Measurements from ENCODE around the gene CAMKK1.
"Not testable (repeated sequence)": the region's sequence is repeated elsewhere in the genome, so short reads cannot be mapped to it uniquely, and the experiment has no call there.

CAMKK1 gene

DNA sequence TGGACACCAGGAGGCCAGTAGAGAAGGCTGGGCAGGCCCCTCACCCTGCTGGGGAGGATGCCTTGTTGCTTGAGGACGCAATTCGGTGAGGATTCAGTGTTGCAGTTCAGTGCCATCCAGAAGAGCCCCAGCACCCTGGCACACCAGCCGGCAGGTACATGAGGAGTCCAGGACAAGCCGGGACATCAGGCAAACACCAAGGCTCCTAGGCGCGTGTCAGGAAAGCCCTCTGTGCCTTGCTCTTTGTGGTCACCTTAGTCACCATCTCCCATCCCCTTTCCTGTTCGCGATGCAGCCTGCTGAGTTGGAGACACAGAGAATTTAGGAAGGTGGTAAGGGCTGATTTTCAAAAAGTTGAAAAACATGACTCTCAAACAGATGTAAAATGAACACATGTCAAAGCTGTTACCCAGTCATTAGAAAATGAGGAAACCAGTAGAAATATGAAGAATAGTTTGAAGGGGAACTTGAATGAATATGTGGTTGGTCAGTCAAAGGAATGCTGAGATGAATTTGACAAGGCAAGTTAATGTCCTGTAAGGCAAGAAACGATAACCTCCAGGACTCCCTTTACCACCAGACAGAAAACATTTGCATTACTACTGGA, 44.5 kb downstream of the CAMKK1 start:
- in situ Hi-C loops (cut with HindIII; ENCODE audit: low sequenced_read_pairs) = no loop called here

DNA sequence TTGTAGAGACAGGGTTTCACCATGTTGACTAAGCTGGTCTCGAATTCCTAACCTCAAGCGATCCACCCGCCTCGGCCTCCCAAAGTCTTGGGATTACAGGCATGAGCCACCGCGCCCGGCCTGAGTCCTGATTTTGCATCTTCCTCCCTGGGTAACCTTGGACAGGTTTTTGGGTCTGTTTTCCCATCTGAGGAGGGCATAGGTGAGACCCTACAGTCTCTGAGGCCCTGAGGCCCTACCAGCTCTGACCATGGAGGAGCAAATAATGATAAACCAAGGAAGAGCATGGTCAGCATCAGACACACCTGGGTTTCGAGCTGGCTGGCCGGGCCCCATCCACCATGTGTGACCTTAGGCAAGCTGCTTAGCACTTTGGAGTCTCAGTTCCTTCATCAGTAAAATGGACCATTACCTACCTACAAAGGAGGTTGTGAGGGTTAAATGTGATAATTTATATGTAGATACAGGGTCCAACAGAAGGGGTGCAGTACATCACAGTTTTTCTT, 45.6 kb downstream of the CAMKK1 start:
- in situ Hi-C loops (cut with HindIII; ENCODE audit: low sequenced_read_pairs) = no loop called here

DNA sequence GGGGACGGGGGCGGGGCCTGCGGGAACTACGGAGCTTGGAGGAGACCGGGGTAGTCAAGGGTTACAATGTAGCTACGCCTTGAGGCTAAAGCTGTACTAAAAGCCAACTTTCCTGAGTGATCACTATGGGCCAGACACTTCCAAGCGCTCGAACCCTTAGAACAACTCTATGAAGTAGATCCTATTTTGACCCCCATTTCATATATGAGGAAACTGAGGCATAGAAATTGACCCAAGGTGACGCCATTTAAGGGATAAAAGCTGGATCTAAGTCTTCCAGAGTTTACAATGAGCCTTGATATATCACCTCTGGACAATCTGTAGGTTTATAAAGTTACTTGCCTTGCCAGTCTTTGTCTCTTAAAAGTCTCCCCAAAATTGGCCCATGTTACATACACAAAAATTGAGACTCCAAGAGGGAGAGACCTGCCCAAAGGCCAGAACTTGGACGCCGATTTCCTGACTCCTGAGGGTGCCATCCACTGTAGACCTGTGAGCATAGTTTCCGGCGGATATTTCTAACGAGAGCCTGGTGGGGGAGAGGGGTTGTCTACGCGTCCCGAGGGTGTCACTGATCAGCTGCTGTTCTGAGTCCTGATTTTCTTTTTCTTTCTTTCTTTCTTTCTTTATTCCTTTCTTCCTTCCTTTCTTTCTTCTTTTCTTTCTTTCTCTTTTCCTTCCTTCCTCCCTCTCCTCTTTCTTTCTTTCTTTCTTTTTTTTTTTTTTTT, 46.3 kb downstream of the CAMKK1 start:
- in situ Hi-C loops (cut with HindIII; ENCODE audit: low sequenced_read_pairs) = no loop called here

DNA sequence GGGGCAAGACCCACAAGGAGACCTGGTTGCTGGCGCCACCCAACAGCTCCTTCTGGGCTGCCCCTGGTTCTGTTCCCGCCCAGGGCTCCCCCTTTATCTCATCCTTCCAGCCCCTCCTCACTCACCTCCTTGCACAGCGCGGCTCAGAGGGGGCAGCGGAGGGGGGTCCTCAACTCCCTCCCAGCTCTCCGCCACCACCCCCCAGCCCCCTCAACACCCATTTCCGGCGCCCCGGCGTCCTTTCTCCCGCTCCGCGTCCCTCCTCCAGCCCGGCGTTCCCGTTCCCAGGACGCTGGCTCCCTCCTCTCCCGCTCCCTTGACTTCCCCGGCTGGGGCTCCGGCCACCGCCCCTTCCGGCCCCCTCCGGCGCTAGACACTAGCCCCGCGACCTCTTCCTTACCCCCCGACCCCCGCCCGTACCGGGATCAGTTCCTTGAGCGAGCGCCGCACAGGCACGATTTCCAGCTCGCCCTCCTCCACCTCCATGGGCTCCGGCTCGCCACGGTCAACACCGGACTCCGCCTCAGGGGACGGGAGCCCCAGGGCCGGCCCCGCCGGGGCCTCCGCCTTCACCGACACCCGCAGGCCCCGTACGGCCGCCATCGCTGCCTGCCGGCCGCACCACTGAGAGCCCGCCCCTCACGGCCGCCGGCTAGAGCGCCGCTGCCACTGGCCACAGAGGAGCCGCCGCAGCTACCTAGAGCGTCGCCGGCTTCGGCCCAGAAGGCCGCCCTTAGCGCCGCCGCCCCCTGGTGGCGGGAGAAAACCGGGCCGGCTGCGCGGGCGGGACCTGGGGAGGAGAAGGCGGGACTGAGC, 47.0 kb downstream of the CAMKK1 start, which contains the start of gene NCBP3:
Gene NCBP3 (minus strand): TSS at position 626 of the 816 bp plus-strand sequence. CDS start 23 bp downstream, at position 603.
- in situ Hi-C loops (cut with HindIII; ENCODE audit: low sequenced_read_pairs) = no loop called here

- in situ Hi-C loops (cut with HindIII; ENCODE audit: low sequenced_read_pairs) = no loop called here
Measured at GRCh38 chr17:3845291-3845620, 47.6 kb downstream of the CAMKK1 start.

- in situ Hi-C loops (cut with HindIII; ENCODE audit: low sequenced_read_pairs) = not testable (repeated sequence)
Measured at GRCh38 chr17:3844556-3844955, 48.3 kb downstream of the CAMKK1 start.

- in situ Hi-C loops (cut with HindIII; ENCODE audit: low sequenced_read_pairs) = no loop called here
Measured at GRCh38 chr17:3843935-3844516, 48.8 kb downstream of the CAMKK1 start.

DNA sequence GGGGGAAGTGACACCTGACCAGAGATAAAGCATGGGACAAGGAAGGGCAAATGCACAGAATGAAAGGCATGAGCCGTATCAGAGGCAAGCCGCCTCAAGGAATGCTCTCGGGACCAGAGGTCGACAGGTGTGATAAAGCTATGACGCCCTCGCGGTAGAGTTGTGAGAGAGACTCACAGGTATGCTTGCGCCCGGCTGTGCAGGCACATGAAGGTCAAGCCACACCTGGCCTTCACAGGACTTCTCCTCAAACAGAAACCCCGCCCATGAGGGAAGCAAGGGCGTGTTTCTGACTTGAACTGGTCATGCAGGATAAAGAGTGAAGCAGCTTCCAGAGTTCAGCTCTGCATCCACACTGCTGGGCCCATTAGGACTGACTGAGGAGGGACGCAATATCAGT, 54.6 kb downstream of the CAMKK1 start:
- in situ Hi-C loops (cut with HindIII; ENCODE audit: low sequenced_read_pairs) = no loop called here

DNA sequence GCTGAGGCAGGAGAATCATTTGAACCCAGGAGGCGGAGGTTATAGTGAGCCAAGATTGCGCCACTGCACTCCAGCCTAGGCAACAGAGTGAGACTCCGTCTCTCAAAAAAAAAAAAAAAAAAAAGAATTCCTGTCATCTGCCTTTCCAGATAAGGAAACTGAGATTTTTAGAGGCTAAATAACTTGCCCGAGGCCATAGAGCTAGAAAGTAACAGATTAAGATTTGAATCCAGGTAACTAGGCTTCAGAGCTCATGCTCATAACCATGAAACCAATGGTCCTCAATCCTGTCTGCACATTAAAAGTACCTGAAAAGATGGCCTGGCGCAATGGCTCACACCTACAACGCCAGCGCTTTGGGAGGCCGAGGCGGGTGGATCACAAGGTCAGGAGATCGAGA, 56.3 kb downstream of the CAMKK1 start:
- in situ Hi-C loops (cut with HindIII; ENCODE audit: low sequenced_read_pairs) = no loop called here

GRCh38 chr17:3835410-3836229, 57.2 kb downstream of the CAMKK1 start:
- in situ Hi-C loops (cut with HindIII; ENCODE audit: low sequenced_read_pairs) = no loop called here

DNA sequence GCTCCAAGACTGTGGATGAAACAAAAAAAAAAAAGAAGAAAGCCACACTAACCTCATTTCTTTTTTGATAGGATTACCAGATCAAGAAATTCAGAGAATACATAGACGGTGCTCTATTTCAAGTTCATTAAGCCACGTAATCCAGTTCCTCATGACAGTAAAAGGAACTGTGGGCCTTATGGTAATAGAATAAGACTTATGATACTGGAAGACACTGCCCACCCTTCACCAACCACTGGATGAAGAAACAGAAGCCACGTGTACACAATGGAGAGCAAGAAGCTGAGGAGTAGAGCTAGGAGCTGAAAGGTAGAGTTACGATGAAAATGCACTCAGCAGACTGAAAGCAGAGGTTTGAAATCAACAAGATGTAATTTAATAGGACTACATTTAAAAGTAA, 58.0 kb downstream of the CAMKK1 start:
- in situ Hi-C loops (cut with HindIII; ENCODE audit: low sequenced_read_pairs) = no loop called here

DNA sequence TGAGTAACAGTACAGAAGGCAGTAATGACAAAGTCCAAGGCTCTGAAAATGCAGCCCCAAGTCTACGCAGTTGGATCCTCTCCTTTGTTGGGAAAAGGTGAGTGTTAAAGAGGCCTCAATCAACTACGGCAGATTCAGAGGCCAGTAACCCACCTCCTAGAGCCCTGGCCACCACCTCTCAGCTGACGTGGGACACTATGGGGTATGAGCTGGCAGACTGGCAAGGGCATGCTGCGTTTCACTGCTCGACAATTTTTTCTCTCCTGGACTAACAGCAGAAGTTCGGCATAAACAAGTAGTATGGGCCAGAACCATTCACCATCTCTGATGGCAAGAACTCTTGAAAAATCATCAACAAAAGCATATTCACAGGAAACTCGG, 64.0 kb downstream of the CAMKK1 start:
- in situ Hi-C loops (cut with HindIII; ENCODE audit: low sequenced_read_pairs) = no loop called here

- in situ Hi-C loops (cut with HindIII; ENCODE audit: low sequenced_read_pairs) = no loop called here
Measured at GRCh38 chr17:3828151-3828851, 64.6 kb downstream of the CAMKK1 start.

- in situ Hi-C loops (cut with HindIII; ENCODE audit: low sequenced_read_pairs) = no loop called here
Measured at GRCh38 chr17:3827124-3827773, 65.6 kb downstream of the CAMKK1 start.

DNA sequence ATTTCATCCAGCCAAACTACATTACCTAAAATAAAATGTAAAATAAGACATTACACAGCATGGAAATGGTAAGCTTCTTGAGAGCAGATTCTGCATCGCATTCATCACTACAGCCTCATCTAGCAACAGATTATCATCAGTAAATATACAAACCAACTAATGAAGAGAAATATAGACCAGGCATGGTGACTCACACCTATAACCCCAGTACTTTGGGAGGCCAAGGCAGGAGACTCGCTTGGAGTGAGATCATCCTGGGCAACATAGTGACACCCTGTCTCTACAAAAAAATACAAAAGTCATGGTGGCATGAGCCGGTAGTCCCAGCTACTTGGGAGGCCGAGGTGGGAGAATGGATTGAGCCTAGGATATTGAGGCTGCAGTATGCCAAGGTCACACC, 66.7 kb downstream of the CAMKK1 start:
- in situ Hi-C loops (cut with HindIII; ENCODE audit: low sequenced_read_pairs) = no loop called here

- in situ Hi-C loops (cut with HindIII; ENCODE audit: low sequenced_read_pairs) = no loop called here
Measured at GRCh38 chr17:3821101-3821500, 71.8 kb downstream of the CAMKK1 start.

- in situ Hi-C loops (cut with HindIII; ENCODE audit: low sequenced_read_pairs) = no loop called here
Measured at GRCh38 chr17:3818786-3819185, 74.1 kb downstream of the CAMKK1 start.

- in situ Hi-C loops (cut with HindIII; ENCODE audit: low sequenced_read_pairs) = no loop called here
Measured at GRCh38 chr17:3817851-3818605, 74.8 kb downstream of the CAMKK1 start.

GRCh38 chr17:3815925-3816324, 76.9 kb downstream of the CAMKK1 start:
- in situ Hi-C loops (cut with HindIII; ENCODE audit: low sequenced_read_pairs) = no loop called here

Data from endothelial cell of hepatic sinusoid (primary cell).